ENCODE data around the gene GALT. TPM values are rescaled to one million over a fixed set of nuclear protein-coding genes. Genes with fewer than 3 reads are reported as not detected.

The GALT gene
- total and polyA plus RNA-seq, 2 experiments from 2014 or later: 31.5 to 35.1 TPM

GRCh38 chr9:34623374-34624235 lies 22.9 kb upstream of the GALT start:
- Mint-ChIP-seq H3K4me1 (peaks cover 17% of the 10 kb centered on the region), H3K27ac (no peak overlapping the region), H3K27me3 (ENCODE audit: insufficient read depth, low read depth, poor library complexity) (peaks cover 71% of the 10 kb centered on the region), H3K9me3 (peaks cover 4% of the 10 kb centered on the region; the same call in 1 of the 3 replicates), H3K36me3 (ENCODE audit: low read depth) (peaks cover 4% of the 10 kb centered on the region; the same call in 1 of the 3 replicates), H3K4me3 (no peak overlapping the region; the same call in 2 of the 3 replicates)
- no peaks in the 10 kb centered on the region for H3K36me3 ChIP-seq (ENCODE audit: insufficient read depth)
- peak overlapping the region; percentile 81 for H3K4me2 ChIP-seq
- peak overlapping the region; percentile 43 for H2AFZ ChIP-seq
- peak; percentile 63 for TF ChIP-seq EZH2 (IDR thresholded peaks at IDR 0.05; ENCODE audit: low read depth, unreplicated experiment)
- TF ChIP-seq ZNF114 (CRISPR knock-in tag; IDR thresholded peaks at IDR 0.05): no peak
- TF ChIP-seq JUNB (IDR thresholded peaks at IDR 0.05; ENCODE audit: unreplicated experiment): no peak
- ATAC-seq: peak; percentile 36
- H3K27me3 ChIP-seq (ENCODE audit: insufficient read depth): peaks cover 86% of the 10 kb centered on the region
- H3K4me1 ChIP-seq (ENCODE audit: insufficient read depth): peaks cover 16% of the 10 kb centered on the region; the same call in 1 of the 2 replicates
- H3F3A ChIP-seq (replicated peaks; ENCODE audit: low read depth): 0 out of 2 replicates have a peak, but pooled peaks cover 3% of the 10 kb centered on the region
- H3K9me2 ChIP-seq (ENCODE audit: insufficient read depth): 0 out of 2 replicates have a peak, but pooled peaks cover 4% of the 10 kb centered on the region
- H3K79me2 ChIP-seq (replicated peaks; ENCODE audit: insufficient read depth): no peaks in the 10 kb centered on the region
- H3K27ac ChIP-seq (ENCODE audit: low read depth): no peak overlapping the region
- DNase-seq (ENCODE audit: low spot score): peak; percentile 50
- no peaks in the 10 kb centered on the region; the same call in 1 of the 2 replicates for H4K20me1 ChIP-seq (replicated peaks; ENCODE audit: insufficient read depth)
- H3K4me3 ChIP-seq: peak overlapping the region; percentile 52; the same call in 1 of the 2 replicates

GRCh38 chr9:34624475-34625185 lies 21.8 kb upstream of the GALT start:
- Histone ChIP-seq H3K27ac (ENCODE audit: low read depth) (no peak overlapping the region), H3K4me3 (peak overlapping the region; percentile 52), H3K27me3 (ENCODE audit: insufficient read depth) (peaks cover 91% of the 10 kb centered on the region)

More at GRCh38 chr9:34624475-34625185, 21.8 kb upstream of the GALT start:
- Mint-ChIP-seq H3K9me3 (peaks cover 4% of the 10 kb centered on the region; the same call in 1 of the 3 replicates), H3K4me1 (peaks cover 21% of the 10 kb centered on the region), H3K27me3 (ENCODE audit: insufficient read depth, low read depth, poor library complexity) (peaks cover 78% of the 10 kb centered on the region), H3K36me3 (ENCODE audit: low read depth) (peaks cover 4% of the 10 kb centered on the region; the same call in 1 of the 3 replicates), H3K4me3 (peak overlapping the region; percentile 52; the same call in 2 of the 3 replicates), H3K27ac (no peak overlapping the region)
- ATAC-seq (peak; percentile 9), DNase-seq (ENCODE audit: low spot score) (peak; percentile 48)
- Histone ChIP-seq H3F3A (replicated peaks; ENCODE audit: low read depth) (0 out of 2 replicates have a peak, but pooled peaks cover 3% of the 10 kb centered on the region), H2AFZ (peak overlapping the region; percentile 91), H3K4me2 (peak overlapping the region; percentile 81), H4K20me1 (replicated peaks; ENCODE audit: insufficient read depth) (no peaks in the 10 kb centered on the region; the same call in 1 of the 2 replicates), H3K79me2 (replicated peaks; ENCODE audit: insufficient read depth) (no peaks in the 10 kb centered on the region), H3K4me1 (ENCODE audit: insufficient read depth) (peaks cover 15% of the 10 kb centered on the region; the same call in 1 of the 2 replicates), H3K36me3 (ENCODE audit: insufficient read depth) (no peaks in the 10 kb centered on the region), H3K9me2 (ENCODE audit: insufficient read depth) (0 out of 2 replicates have a peak, but pooled peaks cover 4% of the 10 kb centered on the region)
- TF ChIP-seq REST (IDR thresholded peaks at IDR 0.05; ENCODE audit: unreplicated experiment) (no peak), EZH2 (IDR thresholded peaks at IDR 0.05; ENCODE audit: low read depth, unreplicated experiment) (peak; percentile 86)
